ENCODE data around the gene PXDN.
"Not testable (repeated sequence)": the region's sequence is repeated elsewhere in the genome, so short reads cannot be mapped to it uniquely, and the experiment has no call there.

Gene PXDN

DNA sequence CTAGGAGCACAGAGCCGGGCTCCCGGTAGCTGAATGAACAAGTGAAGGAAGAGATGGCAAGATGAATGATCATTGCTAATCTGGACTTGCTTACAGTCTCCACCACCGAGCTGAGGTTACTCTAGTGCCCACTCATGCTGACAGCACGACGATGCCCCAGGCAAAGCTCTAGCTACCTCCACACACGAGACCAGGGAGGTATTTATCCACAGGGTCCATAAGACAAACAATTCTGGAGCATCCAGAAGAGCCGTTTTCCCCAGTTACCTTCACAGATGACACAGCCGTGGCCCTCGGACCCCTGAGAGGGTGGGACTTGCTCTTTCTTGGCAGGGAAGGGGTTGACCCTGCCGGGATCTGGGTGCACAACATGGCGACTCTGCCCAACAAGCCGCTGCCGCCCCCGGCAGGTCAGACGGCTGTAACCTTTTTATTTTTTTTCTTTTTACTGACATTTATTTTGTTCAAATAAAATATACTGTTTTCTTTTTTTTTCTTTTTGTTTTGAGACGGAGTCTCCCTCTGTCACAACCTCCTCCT lies 120.3 kb downstream of the PXDN start:
- no peak for ATAC-seq (ENCODE audit: insufficient read depth, low read depth)
- Histone ChIP-seq H3K27me3 (ENCODE audit: insufficient read depth, low read length, poor library complexity) (no peaks in the 10 kb centered on the region), H3K4me2 (ENCODE audit: insufficient read depth, low read length) (no peak overlapping the region), H3K27ac (ENCODE audit: low read length) (no peak overlapping the region), H4K20me1 (ENCODE audit: insufficient read depth, low read length) (no peaks in the 10 kb centered on the region), H3K36me3 (ENCODE audit: insufficient read depth, low read length) (no peaks in the 10 kb centered on the region), H3K4me3 (ENCODE audit: low read depth in 1 of 2, low read length in 2 of 2) (no peak overlapping the region), H3K4me1 (ENCODE audit: insufficient read depth, low read length) (no peaks in the 10 kb centered on the region), H2AFZ (ENCODE audit: low read depth, low read length) (no peak overlapping the region), H3K79me2 (ENCODE audit: insufficient read depth, low read length) (no peaks in the 10 kb centered on the region), H3K9me3 (ENCODE audit: insufficient read depth, low read length, severe bottlenecking) (no peaks in the 10 kb centered on the region), H3K9ac (ENCODE audit: low read depth, low read length) (no peak overlapping the region)
- TF ChIP-seq, protein P1, sequence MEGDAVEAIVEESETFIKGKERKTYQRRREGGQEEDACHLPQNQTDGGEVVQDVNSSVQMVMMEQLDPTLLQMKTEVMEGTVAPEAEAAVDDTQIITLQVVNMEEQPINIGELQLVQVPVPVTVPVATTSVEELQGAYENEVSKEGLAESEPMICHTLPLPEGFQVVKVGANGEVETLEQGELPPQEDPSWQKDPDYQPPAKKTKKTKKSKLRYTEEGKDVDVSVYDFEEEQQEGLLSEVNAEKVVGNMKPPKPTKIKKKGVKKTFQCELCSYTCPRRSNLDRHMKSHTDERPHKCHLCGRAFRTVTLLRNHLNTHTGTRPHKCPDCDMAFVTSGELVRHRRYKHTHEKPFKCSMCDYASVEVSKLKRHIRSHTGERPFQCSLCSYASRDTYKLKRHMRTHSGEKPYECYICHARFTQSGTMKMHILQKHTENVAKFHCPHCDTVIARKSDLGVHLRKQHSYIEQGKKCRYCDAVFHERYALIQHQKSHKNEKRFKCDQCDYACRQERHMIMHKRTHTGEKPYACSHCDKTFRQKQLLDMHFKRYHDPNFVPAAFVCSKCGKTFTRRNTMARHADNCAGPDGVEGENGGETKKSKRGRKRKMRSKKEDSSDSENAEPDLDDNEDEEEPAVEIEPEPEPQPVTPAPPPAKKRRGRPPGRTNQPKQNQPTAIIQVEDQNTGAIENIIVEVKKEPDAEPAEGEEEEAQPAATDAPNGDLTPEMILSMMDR (IDR thresholded peaks at IDR 0.05; ENCODE audit: borderline replicate concordance, extremely low read depth, low read length, poor library complexity, severe bottlenecking) = no peak
- no peak for TF ChIP-seq EZH2 (IDR thresholded peaks at IDR 0.05; ENCODE audit: borderline replicate concordance, low read depth, low read length, severe bottlenecking)
- no peak for DNase-seq

DNA sequence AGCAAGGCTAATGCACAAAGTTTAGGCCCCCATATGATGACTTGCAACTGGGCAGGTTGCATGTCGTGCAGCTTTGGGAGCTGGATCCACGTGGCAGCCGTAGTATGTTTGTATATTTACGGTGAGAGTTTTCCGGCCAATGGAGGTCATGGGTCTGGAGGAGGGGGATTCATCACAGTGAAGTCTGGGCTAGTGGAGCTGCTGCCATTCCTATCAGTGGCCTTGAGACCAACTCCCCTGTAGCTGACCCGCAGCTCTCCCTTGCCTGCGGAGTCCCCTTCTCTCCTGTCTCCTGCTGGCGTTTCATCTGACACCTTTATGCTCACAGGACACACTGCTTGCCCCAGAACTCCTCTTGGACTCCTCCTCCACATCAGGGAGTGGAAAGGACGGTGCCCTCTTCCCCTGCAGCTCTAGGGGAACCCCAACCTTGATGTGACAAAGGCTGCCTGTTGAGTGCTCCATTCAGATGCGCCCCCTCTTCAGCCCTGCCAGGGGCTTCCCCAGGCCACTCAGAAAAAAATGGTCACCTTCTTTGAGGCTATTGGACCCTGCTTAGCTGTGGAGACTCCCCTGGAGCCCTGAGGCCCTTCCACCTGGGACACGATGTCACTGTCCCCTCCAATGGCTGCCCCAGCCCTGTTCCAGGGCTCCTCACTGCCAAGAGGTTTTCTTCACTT lies 121.7 kb downstream of the PXDN start:
- ATAC-seq (ENCODE audit: insufficient read depth, low read depth) = no peak
- Histone ChIP-seq H3K4me1 (ENCODE audit: insufficient read depth, low read length) (no peaks in the 10 kb centered on the region), H3K9me3 (ENCODE audit: insufficient read depth, low read length, severe bottlenecking) (no peaks in the 10 kb centered on the region), H2AFZ (ENCODE audit: low read depth, low read length) (no peak overlapping the region), H3K4me2 (ENCODE audit: insufficient read depth, low read length) (no peak overlapping the region), H3K9ac (ENCODE audit: low read depth, low read length) (no peak overlapping the region), H3K36me3 (ENCODE audit: insufficient read depth, low read length) (no peaks in the 10 kb centered on the region), H3K27ac (ENCODE audit: low read length) (no peak overlapping the region), H3K79me2 (ENCODE audit: insufficient read depth, low read length) (no peaks in the 10 kb centered on the region), H3K4me3 (ENCODE audit: low read depth in 1 of 2, low read length in 2 of 2) (no peak overlapping the region), H3K27me3 (ENCODE audit: insufficient read depth, low read length, poor library complexity) (no peaks in the 10 kb centered on the region), H4K20me1 (ENCODE audit: insufficient read depth, low read length) (no peaks in the 10 kb centered on the region)
- no peak for DNase-seq
- TF ChIP-seq, protein P1 (IDR thresholded peaks at IDR 0.05; ENCODE audit: borderline replicate concordance, extremely low read depth, low read length, poor library complexity, severe bottlenecking) = no peak
- no peak for TF ChIP-seq EZH2 (IDR thresholded peaks at IDR 0.05; ENCODE audit: borderline replicate concordance, low read depth, low read length, severe bottlenecking)

GRCh38 chr2:1621976-1622375 lies 122.3 kb downstream of the PXDN start:
- H3K4me2 ChIP-seq (ENCODE audit: insufficient read depth, low read length); H3K4me3 ChIP-seq (ENCODE audit: low read depth in 1 of 2, low read length in 2 of 2); H3K27me3 ChIP-seq (ENCODE audit: insufficient read depth, low read length, poor library complexity); ATAC-seq (ENCODE audit: insufficient read depth, low read depth); H3K9ac ChIP-seq (ENCODE audit: low read depth, low read length); DNase-seq; H4K20me1 ChIP-seq (ENCODE audit: insufficient read depth, low read length); H3K9me3 ChIP-seq (ENCODE audit: insufficient read depth, low read length, severe bottlenecking); H3K4me1 ChIP-seq (ENCODE audit: insufficient read depth, low read length); H3K79me2 ChIP-seq (ENCODE audit: insufficient read depth, low read length); H3K27ac ChIP-seq (ENCODE audit: low read length); H3K36me3 ChIP-seq (ENCODE audit: insufficient read depth, low read length); H2AFZ ChIP-seq (ENCODE audit: low read depth, low read length): not testable (repeated sequence)

DNA sequence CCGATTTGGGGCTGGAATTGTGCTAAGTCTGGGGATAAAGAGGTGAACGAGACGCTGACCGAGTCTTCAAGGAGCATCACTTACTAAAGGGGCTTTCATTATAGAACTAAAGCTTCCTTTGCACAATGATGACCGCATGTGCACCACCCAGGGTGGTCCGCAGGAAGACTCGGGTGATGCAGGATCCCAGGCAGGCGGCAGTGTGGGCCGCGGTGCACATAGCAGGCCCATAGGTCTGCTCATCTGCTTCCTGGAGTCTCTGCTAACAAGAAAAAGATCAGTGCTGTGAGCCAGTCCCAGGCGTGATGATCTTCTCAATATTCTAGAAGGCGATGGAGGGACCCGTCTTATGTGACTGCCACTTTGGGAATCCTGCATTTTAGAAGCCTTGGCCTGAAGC lies 122.8 kb downstream of the PXDN start:
- no peak overlapping the region for H3K4me3 ChIP-seq (ENCODE audit: low read depth in 1 of 2, low read length in 2 of 2)
- no peak for ATAC-seq (ENCODE audit: insufficient read depth, low read depth)
- TF ChIP-seq EZH2 (IDR thresholded peaks at IDR 0.05; ENCODE audit: borderline replicate concordance, low read depth, low read length, severe bottlenecking) = no peak
- TF ChIP-seq, protein P1 (IDR thresholded peaks at IDR 0.05; ENCODE audit: borderline replicate concordance, extremely low read depth, low read length, poor library complexity, severe bottlenecking) = no peak

More for the DNA sequence above, 122.8 kb downstream of the PXDN start:
- Histone ChIP-seq H4K20me1 (ENCODE audit: insufficient read depth, low read length) (no peaks in the 10 kb centered on the region), H3K27ac (ENCODE audit: low read length) (no peak overlapping the region), H3K9me3 (ENCODE audit: insufficient read depth, low read length, severe bottlenecking) (no peaks in the 10 kb centered on the region), H3K79me2 (ENCODE audit: insufficient read depth, low read length) (no peaks in the 10 kb centered on the region), H3K27me3 (ENCODE audit: insufficient read depth, low read length, poor library complexity) (no peaks in the 10 kb centered on the region), H3K36me3 (ENCODE audit: insufficient read depth, low read length) (no peaks in the 10 kb centered on the region), H3K9ac (ENCODE audit: low read depth, low read length) (no peak overlapping the region), H3K4me1 (ENCODE audit: insufficient read depth, low read length) (no peaks in the 10 kb centered on the region), H2AFZ (ENCODE audit: low read depth, low read length) (no peak overlapping the region), H3K4me2 (ENCODE audit: insufficient read depth, low read length) (no peak overlapping the region)
- no peak for DNase-seq
